HG03280 (cell line): ENCODE measurements around the gene PNMA3.
A peak's percentile ranks its signal among the peaks of the same experiment; 100 is the strongest.
"Not testable (repeated sequence)": the region's sequence is repeated elsewhere in the genome, so short reads cannot be mapped to it uniquely, and the experiment has no call there.

Source experiments
- ATAC-seq: cut with Tn5 transposase; IDR thresholded peaks from one replicate; pipeline ENCODE4 v1.9.1; 2021; ENCODE audit warnings: mild to moderate bottlenecking, moderate library complexity; ENCODE audit not compliant: unreplicated experiment

PNMA3 gene

DNA sequence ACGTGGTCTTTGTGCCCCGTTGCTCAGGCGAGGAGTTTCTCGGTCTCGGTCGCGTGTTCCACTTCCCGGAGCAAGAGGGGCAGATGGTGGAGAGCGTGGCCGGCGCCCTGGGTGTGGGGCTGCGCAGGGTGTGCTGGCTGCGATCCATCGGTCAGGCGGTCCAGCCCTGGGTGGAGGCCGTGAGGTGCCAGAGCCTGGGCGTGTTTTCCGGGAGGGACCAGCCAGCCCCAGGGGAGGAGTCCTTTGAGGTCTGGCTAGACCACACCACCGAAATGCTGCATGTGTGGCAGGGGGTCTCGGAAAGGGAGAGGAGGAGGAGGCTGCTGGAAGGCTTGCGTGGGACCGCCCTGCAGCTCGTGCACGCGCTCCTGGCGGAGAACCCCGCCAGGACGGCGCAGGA lies 17.1 kb downstream of the PNMA3 start:
- not testable (repeated sequence) for ATAC-seq

DNA sequence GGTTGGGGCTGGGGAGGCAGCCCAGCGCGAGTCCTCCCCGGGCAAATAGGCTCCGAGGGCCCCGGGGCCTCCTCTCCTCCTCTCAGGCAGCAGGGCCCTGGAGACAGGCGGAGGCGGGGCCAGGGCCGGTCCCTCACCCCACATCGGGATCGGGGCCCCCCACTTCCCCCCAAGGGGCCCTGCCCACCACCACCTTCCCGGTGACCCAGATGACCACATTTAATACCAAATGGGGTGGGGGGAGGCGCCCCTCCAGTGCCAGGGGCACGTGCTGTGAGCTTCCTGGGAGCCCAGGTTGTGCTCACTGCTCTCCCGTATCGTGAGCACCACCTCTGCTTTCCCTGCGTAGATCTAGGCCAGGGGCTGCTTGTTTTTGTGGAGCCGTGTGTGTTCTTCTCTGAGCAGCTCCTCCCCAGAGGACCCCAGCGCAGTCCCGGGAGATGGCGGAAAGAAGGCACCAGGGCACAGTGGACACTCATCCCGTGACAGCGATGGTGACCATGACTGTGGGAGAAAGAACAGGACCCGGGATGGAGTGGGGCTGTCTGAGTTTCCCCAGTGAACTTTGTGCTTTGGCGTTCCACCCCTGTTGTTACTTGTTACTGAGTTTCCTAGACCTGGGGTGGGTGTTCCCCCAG lies 18.1 kb downstream of the PNMA3 start:
- ATAC-seq = no peak

DNA sequence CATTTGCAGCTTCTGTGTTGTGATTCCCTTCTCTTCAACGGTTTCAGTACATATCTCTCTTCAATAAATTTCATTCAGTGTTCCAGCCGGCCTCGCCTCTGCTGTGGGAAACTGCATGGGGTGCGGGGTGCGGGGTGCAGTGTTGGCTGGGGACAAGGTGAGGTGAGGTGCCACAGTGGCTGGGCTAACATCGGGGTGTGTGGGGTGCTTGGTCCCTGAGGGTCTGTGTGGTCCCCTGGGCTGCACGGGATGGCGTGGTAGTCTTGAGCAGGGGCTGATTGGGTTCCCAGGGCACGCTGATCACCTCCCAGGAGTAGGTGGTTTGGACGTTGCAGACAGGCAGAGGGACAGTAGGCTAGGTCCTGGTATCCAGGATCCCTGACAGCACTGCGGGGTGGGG lies 18.7 kb downstream of the PNMA3 start:
- ATAC-seq = no peak

DNA sequence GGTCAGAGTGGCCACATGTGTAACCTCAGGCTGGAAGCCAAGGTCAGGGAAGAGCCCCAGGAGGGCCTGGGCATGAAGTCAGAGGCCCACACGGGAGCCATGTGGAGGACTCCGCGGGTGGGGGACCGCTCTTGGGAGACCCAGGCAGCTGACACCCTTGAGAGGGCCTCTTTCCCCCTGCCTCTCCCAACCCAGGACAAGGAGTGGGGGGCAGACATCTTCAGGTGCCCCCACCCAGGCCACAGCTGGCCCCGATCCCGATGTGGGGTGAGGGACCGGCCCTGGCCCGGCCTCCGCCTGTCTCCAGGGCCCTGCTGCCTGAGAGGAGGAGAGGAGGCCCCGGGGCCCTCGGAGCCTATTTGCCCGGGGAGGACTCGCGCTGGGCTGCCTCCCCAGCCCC lies 19.1 kb downstream of the PNMA3 start:
- no peak for ATAC-seq

DNA sequence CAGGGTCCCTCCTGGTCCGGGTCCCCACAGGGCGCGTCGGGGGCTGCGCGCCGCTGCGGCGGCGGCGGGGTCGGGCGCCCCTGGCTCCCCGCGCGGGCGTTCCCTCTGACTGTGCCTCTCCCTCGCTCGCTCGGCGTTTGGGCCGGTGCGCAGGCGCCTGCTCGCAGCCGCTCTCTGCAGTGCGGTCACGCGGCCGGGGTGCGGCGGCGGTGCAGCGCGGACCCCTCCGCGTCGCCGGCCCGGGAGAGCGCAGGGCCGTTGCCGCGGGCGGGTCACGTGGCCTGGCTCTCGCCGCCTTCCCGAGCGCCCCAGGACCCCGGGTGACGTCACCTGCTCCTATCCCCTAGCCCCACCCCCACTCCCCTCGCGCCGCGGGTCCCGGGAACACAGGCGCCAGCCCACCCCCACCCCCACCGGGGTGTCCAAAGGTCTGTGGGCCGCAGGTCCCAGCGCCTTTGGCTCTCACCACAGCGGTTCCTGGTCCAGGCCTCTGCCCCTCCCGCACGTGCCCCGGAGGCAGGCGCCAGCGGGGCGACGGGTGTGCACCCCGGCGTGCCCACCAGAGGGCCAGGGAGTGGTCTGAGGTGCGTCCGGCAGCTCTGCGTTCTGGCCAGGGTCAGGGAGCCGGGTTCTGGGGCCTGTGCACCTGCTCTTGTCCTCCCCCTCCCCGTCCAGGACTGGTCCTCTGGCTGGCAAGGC lies 21.3 kb downstream of the PNMA3 start:
- ATAC-seq = not testable (repeated sequence)

DNA sequence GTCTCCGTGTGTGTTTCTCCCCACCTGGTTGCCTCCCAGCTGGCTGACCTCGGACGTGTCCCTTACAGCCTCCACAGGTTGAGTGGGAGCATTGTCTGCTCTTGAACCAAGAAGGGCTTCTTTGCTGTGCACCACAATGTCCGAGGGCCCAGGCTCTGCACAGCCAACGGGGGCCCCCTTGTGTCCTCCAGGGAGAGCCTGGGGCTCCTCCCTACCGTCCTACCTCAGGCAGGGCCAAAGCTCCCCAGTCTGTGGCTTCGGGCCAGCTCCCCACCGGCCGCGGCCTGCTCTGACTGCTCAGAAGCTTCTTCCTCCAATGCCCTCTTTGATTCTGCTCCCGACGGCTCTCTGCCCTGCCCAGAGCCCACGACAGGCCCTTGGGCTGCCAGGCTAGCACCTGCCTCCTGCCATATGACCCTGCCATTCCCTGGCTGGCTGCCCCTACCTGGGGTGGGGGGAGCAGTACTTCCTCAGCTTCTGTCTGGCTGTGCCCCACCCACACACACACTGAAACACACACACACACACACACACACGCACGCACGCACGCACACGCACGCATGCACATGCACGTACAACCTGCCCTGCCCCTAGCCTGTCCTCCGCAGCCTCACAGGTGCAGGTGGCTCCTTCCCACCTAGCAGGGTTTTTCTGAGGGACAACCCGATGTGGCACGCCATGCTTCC lies 27.1 kb downstream of the PNMA3 start:
- ATAC-seq = not testable (repeated sequence)

DNA sequence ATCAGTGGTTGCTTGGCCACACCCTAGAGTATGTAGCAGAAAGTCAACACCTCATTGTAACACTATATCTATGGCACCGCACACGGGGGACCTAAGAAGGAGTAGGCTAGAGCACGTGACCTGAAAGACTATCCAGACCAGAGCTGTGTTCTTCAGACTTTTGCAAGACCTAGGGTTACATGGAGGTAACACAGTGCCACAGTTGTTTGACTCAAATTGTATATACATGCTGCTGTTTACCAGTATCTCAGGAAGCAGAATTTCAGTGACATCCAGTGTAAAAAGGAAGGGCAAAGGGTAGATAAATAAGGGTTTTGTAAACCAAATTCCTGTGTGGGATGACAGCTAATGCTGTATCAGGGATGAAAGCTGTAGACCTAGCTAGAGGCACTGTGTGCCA lies 46.1 kb downstream of the PNMA3 start:
- no peak for ATAC-seq

DNA sequence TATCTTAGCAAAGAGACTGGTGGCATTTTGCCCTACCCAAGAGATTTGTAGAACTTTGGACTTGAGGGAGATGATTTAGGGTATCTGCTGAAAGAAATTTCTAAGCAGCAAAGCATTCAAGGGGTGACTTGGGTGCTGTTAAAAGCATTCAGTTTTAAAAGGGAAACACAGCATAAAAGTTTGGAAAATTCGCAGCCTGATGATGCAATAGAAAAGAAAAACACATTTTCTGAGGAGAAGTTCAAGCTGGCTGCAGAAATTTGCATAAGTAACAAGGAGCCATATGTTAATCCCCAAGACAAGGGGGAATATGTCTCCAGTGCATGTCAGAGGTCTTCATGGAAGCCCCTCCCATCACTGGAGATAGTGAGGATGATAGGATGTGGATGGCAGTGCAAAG lies 48.7 kb downstream of the PNMA3 start:
- ATAC-seq = not testable (repeated sequence)

DNA sequence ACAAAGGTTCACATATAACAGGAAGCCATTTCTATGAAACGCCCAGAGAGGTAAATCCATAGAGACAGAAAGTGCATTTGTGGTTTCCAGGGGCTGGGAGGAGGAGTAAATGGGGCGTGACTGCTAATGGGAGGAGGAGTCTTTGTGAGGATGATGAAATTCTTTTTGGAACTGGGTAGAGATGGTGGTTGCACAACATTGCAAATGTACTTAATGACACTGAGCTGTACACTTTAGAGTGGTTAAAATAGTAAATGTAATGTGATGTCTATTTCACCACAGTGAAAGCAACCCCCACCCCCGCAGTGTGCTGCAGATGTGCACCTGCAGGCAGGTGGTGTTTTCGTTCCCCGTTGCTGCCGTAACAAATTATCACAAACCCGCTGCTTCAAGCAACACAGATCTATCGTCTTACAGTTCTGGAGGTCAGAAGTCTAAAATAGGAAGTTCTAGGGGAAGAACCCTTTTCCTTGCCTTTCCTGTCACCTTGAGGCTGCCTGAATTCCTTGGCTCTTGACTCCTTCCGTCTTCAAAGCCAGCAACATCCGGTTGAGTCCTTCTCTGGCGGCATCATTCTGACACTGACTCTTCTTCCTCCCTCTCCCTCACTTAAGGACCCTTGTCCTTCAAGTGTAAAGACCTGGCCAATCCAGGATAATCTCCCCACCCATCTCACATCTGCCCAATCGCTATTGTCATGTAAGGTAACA lies 50.0 kb downstream of the PNMA3 start:
- ATAC-seq = peak; percentile 66
